ENCODE measurements around the gene VARS1. TPM values are rescaled to one million over a fixed set of nuclear protein-coding genes. Genes with fewer than 3 reads are reported as not detected.

VARS1 gene
- total RNA-seq, 1 experiment from 2014 or later = 38.0 TPM

GRCh38 chr6:31768363-31769257, 26.9 kb downstream of the VARS1 start:
- H3K4me3 ChIP-seq (ENCODE audit: low read length) = no peak overlapping the region
- no peak for DNase-seq
- no peaks in the 10 kb centered on the region for H3K79me2 ChIP-seq (ENCODE audit: low read length)
- no peaks in the 10 kb centered on the region for H3K4me1 ChIP-seq (ENCODE audit: low read length)
- no peaks in the 10 kb centered on the region for H4K20me1 ChIP-seq (ENCODE audit: insufficient read depth, low read depth, low read length)
- H3K9me3 ChIP-seq (ENCODE audit: low read length) = no peaks in the 10 kb centered on the region
- no peak overlapping the region for H3K4me2 ChIP-seq (ENCODE audit: low read depth, low read length, poor library complexity, severe bottlenecking)
- H3K27me3 ChIP-seq (ENCODE audit: low read length) = no peaks in the 10 kb centered on the region
- H3K9ac ChIP-seq (ENCODE audit: low read length) = no peak overlapping the region
- H3K27ac ChIP-seq (ENCODE audit: low read length) = no peak overlapping the region
- no peak overlapping the region for H2AFZ ChIP-seq (ENCODE audit: low read length)
- H3K36me3 ChIP-seq (ENCODE audit: insufficient read depth, low read length) = 0 out of 2 replicates have a peak, but pooled peaks cover 4% of the 10 kb centered on the region
- H3K9me2 ChIP-seq (replicated peaks; ENCODE audit: insufficient read depth, low read length) = no peaks in the 10 kb centered on the region

- no peaks in the 10 kb centered on the region for H3K9me3 ChIP-seq (ENCODE audit: low read length)
- no peak overlapping the region for H3K4me2 ChIP-seq (ENCODE audit: low read depth, low read length, poor library complexity, severe bottlenecking)
- H3K79me2 ChIP-seq (ENCODE audit: low read length) = no peaks in the 10 kb centered on the region
- no peaks in the 10 kb centered on the region for H3K9me2 ChIP-seq (replicated peaks; ENCODE audit: insufficient read depth, low read length)
- no peaks in the 10 kb centered on the region for H3K27me3 ChIP-seq (ENCODE audit: low read length)
- no peak overlapping the region for H3K27ac ChIP-seq (ENCODE audit: low read length)
- no peak overlapping the region for H2AFZ ChIP-seq (ENCODE audit: low read length)
- no peak for DNase-seq
- no peak overlapping the region for H3K4me3 ChIP-seq (ENCODE audit: low read length)
- no peaks in the 10 kb centered on the region for H4K20me1 ChIP-seq (ENCODE audit: insufficient read depth, low read depth, low read length)
- H3K4me1 ChIP-seq (ENCODE audit: low read length) = no peaks in the 10 kb centered on the region
- no peak overlapping the region for H3K9ac ChIP-seq (ENCODE audit: low read length)
- H3K36me3 ChIP-seq (ENCODE audit: insufficient read depth, low read length) = 0 out of 2 replicates have a peak, but pooled peaks cover 7% of the 10 kb centered on the region
These were observed 28.4 kb downstream of the VARS1 start for GRCh38 chr6:31767096-31767645.

GRCh38 chr6:31765910-31766794, 29.4 kb downstream of the VARS1 start:
- no peaks in the 10 kb centered on the region for H3K9me2 ChIP-seq (replicated peaks; ENCODE audit: insufficient read depth, low read length)
- no peak overlapping the region for H3K4me2 ChIP-seq (ENCODE audit: low read depth, low read length, poor library complexity, severe bottlenecking)
- H3K36me3 ChIP-seq (ENCODE audit: insufficient read depth, low read length) = 0 out of 2 replicates have a peak, but pooled peaks cover 7% of the 10 kb centered on the region
- H3K4me3 ChIP-seq (ENCODE audit: low read length) = no peak overlapping the region
- H3K27me3 ChIP-seq (ENCODE audit: low read length) = no peaks in the 10 kb centered on the region
- no peak overlapping the region for H2AFZ ChIP-seq (ENCODE audit: low read length)
- H4K20me1 ChIP-seq (ENCODE audit: insufficient read depth, low read depth, low read length) = no peaks in the 10 kb centered on the region
- no peaks in the 10 kb centered on the region for H3K4me1 ChIP-seq (ENCODE audit: low read length)
- DNase-seq = no peak
- no peaks in the 10 kb centered on the region for H3K9me3 ChIP-seq (ENCODE audit: low read length)
- H3K27ac ChIP-seq (ENCODE audit: low read length) = no peak overlapping the region
- H3K9ac ChIP-seq (ENCODE audit: low read length) = no peak overlapping the region
- no peaks in the 10 kb centered on the region for H3K79me2 ChIP-seq (ENCODE audit: low read length)

- Histone ChIP-seq H3K36me3 (ENCODE audit: insufficient read depth, low read length) (0 out of 2 replicates have a peak, but pooled peaks cover 7% of the 10 kb centered on the region), H3K4me1 (ENCODE audit: low read length) (no peaks in the 10 kb centered on the region), H4K20me1 (ENCODE audit: insufficient read depth, low read depth, low read length) (no peaks in the 10 kb centered on the region), H3K9me2 (replicated peaks; ENCODE audit: insufficient read depth, low read length) (no peaks in the 10 kb centered on the region), H2AFZ (ENCODE audit: low read length) (no peak overlapping the region), H3K4me2 (ENCODE audit: low read depth, low read length, poor library complexity, severe bottlenecking) (no peak overlapping the region), H3K79me2 (ENCODE audit: low read length) (no peaks in the 10 kb centered on the region), H3K9ac (ENCODE audit: low read length) (no peak overlapping the region), H3K27ac (ENCODE audit: low read length) (no peak overlapping the region), H3K27me3 (ENCODE audit: low read length) (no peaks in the 10 kb centered on the region), H3K9me3 (ENCODE audit: low read length) (no peaks in the 10 kb centered on the region), H3K4me3 (ENCODE audit: low read length) (no peak overlapping the region)
- no peak for DNase-seq
These were observed 30.0 kb downstream of the VARS1 start for GRCh38 chr6:31765559-31765909.

- H3K9ac ChIP-seq (ENCODE audit: low read length) = no peak overlapping the region
- no peaks in the 10 kb centered on the region for H3K27me3 ChIP-seq (ENCODE audit: low read length)
- no peak overlapping the region for H3K27ac ChIP-seq (ENCODE audit: low read length)
- H3K36me3 ChIP-seq (ENCODE audit: insufficient read depth, low read length) = 0 out of 2 replicates have a peak, but pooled peaks cover 7% of the 10 kb centered on the region
- no peaks in the 10 kb centered on the region for H4K20me1 ChIP-seq (ENCODE audit: insufficient read depth, low read depth, low read length)
- no peak overlapping the region for H3K4me3 ChIP-seq (ENCODE audit: low read length)
- H2AFZ ChIP-seq (ENCODE audit: low read length) = no peak overlapping the region
- no peaks in the 10 kb centered on the region for H3K4me1 ChIP-seq (ENCODE audit: low read length)
- no peaks in the 10 kb centered on the region for H3K9me3 ChIP-seq (ENCODE audit: low read length)
- no peak overlapping the region for H3K4me2 ChIP-seq (ENCODE audit: low read depth, low read length, poor library complexity, severe bottlenecking)
- no peak for DNase-seq
- H3K79me2 ChIP-seq (ENCODE audit: low read length) = no peaks in the 10 kb centered on the region
- no peaks in the 10 kb centered on the region for H3K9me2 ChIP-seq (replicated peaks; ENCODE audit: insufficient read depth, low read length)
These were observed 31.4 kb downstream of the VARS1 start for GRCh38 chr6:31764198-31764597.

GRCh38 chr6:31763619-31763940, 32.0 kb downstream of the VARS1 start:
- H3K27me3 ChIP-seq (ENCODE audit: low read length) = no peaks in the 10 kb centered on the region
- H3K79me2 ChIP-seq (ENCODE audit: low read length) = no peaks in the 10 kb centered on the region
- no peak overlapping the region for H2AFZ ChIP-seq (ENCODE audit: low read length)
- no peak overlapping the region for H3K9ac ChIP-seq (ENCODE audit: low read length)
- no peaks in the 10 kb centered on the region for H3K4me1 ChIP-seq (ENCODE audit: low read length)
- H3K36me3 ChIP-seq (ENCODE audit: insufficient read depth, low read length) = 0 out of 2 replicates have a peak, but pooled peaks cover 7% of the 10 kb centered on the region
- H3K9me3 ChIP-seq (ENCODE audit: low read length) = no peaks in the 10 kb centered on the region
- H4K20me1 ChIP-seq (ENCODE audit: insufficient read depth, low read depth, low read length) = no peaks in the 10 kb centered on the region
- no peak overlapping the region for H3K27ac ChIP-seq (ENCODE audit: low read length)
- no peaks in the 10 kb centered on the region for H3K9me2 ChIP-seq (replicated peaks; ENCODE audit: insufficient read depth, low read length)
- no peak overlapping the region for H3K4me3 ChIP-seq (ENCODE audit: low read length)
- DNase-seq = no peak
- no peak overlapping the region for H3K4me2 ChIP-seq (ENCODE audit: low read depth, low read length, poor library complexity, severe bottlenecking)

- Histone ChIP-seq H4K20me1 (ENCODE audit: insufficient read depth, low read depth, low read length) (no peaks in the 10 kb centered on the region), H3K27ac (ENCODE audit: low read length) (no peak overlapping the region), H3K4me2 (ENCODE audit: low read depth, low read length, poor library complexity, severe bottlenecking) (no peak overlapping the region), H3K4me3 (ENCODE audit: low read length) (no peak overlapping the region), H3K9me3 (ENCODE audit: low read length) (no peaks in the 10 kb centered on the region), H3K27me3 (ENCODE audit: low read length) (no peaks in the 10 kb centered on the region), H2AFZ (ENCODE audit: low read length) (no peak overlapping the region), H3K4me1 (ENCODE audit: low read length) (no peaks in the 10 kb centered on the region), H3K36me3 (ENCODE audit: insufficient read depth, low read length) (0 out of 2 replicates have a peak, but pooled peaks cover 7% of the 10 kb centered on the region), H3K9ac (ENCODE audit: low read length) (no peak overlapping the region), H3K9me2 (replicated peaks; ENCODE audit: insufficient read depth, low read length) (no peaks in the 10 kb centered on the region), H3K79me2 (ENCODE audit: low read length) (no peaks in the 10 kb centered on the region)
- DNase-seq = no peak
These were observed 32.5 kb downstream of the VARS1 start for GRCh38 chr6:31762878-31763618.

Data from Karpas-422 (cell line).